Upper lobe of right lung (tissue), 1 donor: ENCODE measurements around the gene SETD1B. TPM values are rescaled to one million over a fixed set of nuclear protein-coding genes. Genes with fewer than 3 reads are reported as not detected.

Source experiments
- ATAC-seq: fragments of 200-7000 bp; cut with Tn5 transposase; one replicate; pipeline ENCODE4 v1.9.1; 2020; ENCODE audit warnings: mild to moderate bottlenecking, moderate library complexity
- DNase-seq: peaks from one replicate; pipeline ENCODE4 v3.0.0-alpha.2; 2020
- H3K27ac ChIP-seq: fragments of 200-600 bp; one replicate; pipeline ENCODE4 v1.8.0; 2022
- H3K27me3 ChIP-seq: fragments of 200-600 bp; one replicate; pipeline ENCODE4 v1.8.0; 2022; ENCODE audit warnings: mild to moderate bottlenecking
- H3K36me3 ChIP-seq: fragments of 200-600 bp; one replicate; pipeline ENCODE4 v1.8.0; 2022
- H3K4me1 ChIP-seq: fragments of 200-600 bp; one replicate; pipeline ENCODE4 v1.8.0; 2022
- H3K4me3 ChIP-seq: fragments of 200-600 bp; one replicate; pipeline ENCODE4 v1.8.0; 2022; ENCODE audit warnings: mild to moderate bottlenecking
- H3K9me3 ChIP-seq: fragments of 200-600 bp; one replicate; pipeline ENCODE4 v1.8.0; 2022
- CTCF ChIP-seq: fragments of 200-600 bp; IDR thresholded peaks from one replicate; pipeline ENCODE4 v1.8.0; 2022; ENCODE audit warnings: antibody characterized with exemption
- intact Hi-C: fragments of 100-400 bp; cut with DNase I; formaldehyde crosslinking; loops from one replicate; pipeline ENCODE4 v1.11.0; 2022
- total RNA-seq: library from RNA; stranded (reverse); fragmentation: NEBNext Ultra II Directional; extraction: Animal tissue kit (Norgen Biotek cat#: 25700); gene quantifications from one replicate; pipeline ENCODE4 v1.2.1, GENCODE V29; 2021
- donor health status: DM: no; HTN: yes; CAD: no; lungs with severe emphysema.

The SETD1B gene
- total RNA-seq, 1 donor from 2014 or later, result 18.4 TPM

GRCh38 chr12:121806546-121807423 lies 3.0 kb downstream of the SETD1B start:
- DNase-seq (no peak), ATAC-seq (no peak)
- intact Hi-C loops, result no loop called here
- Histone ChIP-seq H3K9me3 (no peaks in the 10 kb centered on the region), H3K27ac (peak overlapping the region; percentile 42), H3K4me3 (peak overlapping the region; percentile 71), H3K36me3 (peaks cover 43% of the 10 kb centered on the region), H3K4me1 (peaks cover 39% of the 10 kb centered on the region), H3K27me3 (no peaks in the 10 kb centered on the region)
- TF ChIP-seq CTCF, result no peak

GRCh38 chr12:121807642-121808347 lies 4.0 kb downstream of the SETD1B start:
- intact Hi-C loops, result no loop called here
- H3K27me3 ChIP-seq, result no peaks in the 10 kb centered on the region
- H3K9me3 ChIP-seq, result no peaks in the 10 kb centered on the region
- DNase-seq (no peak), ATAC-seq (no peak)
- no peak overlapping the region for H3K4me3 ChIP-seq
- no peak for TF ChIP-seq CTCF
- H3K36me3 ChIP-seq, result peaks cover 43% of the 10 kb centered on the region
- H3K27ac ChIP-seq, result no peak overlapping the region
- peaks cover 47% of the 10 kb centered on the region for H3K4me1 ChIP-seq

GRCh38 chr12:121808623-121809022 lies 4.8 kb downstream of the SETD1B start:
- peaks cover 43% of the 10 kb centered on the region for H3K36me3 ChIP-seq
- no peaks in the 10 kb centered on the region for H3K9me3 ChIP-seq
- H3K4me3 ChIP-seq, result no peak overlapping the region
- no peaks in the 10 kb centered on the region for H3K27me3 ChIP-seq
- no peak for TF ChIP-seq CTCF
- H3K27ac ChIP-seq, result no peak overlapping the region
- ATAC-seq (no peak), DNase-seq (no peak)
- intact Hi-C loops, result no loop called here
- H3K4me1 ChIP-seq, result peaks cover 55% of the 10 kb centered on the region

- H3K9me3 ChIP-seq, result no peaks in the 10 kb centered on the region
- peaks cover 57% of the 10 kb centered on the region for H3K4me1 ChIP-seq
- DNase-seq, result no peak
- TF ChIP-seq CTCF, result no peak
- H3K27me3 ChIP-seq, result no peaks in the 10 kb centered on the region
- peaks cover 47% of the 10 kb centered on the region for H3K36me3 ChIP-seq
- no peak overlapping the region for H3K27ac ChIP-seq
- H3K4me3 ChIP-seq, result no peak overlapping the region
- intact Hi-C loops, result no loop called here
- ATAC-seq, result no peak
Observed at GRCh38 chr12:121809712-121810116, 5.9 kb downstream of the SETD1B start.

- Histone ChIP-seq H3K4me3 (no peak overlapping the region), H3K27ac (no peak overlapping the region), H3K4me1 (peaks cover 56% of the 10 kb centered on the region), H3K27me3 (no peaks in the 10 kb centered on the region), H3K9me3 (no peaks in the 10 kb centered on the region), H3K36me3 (peaks cover 53% of the 10 kb centered on the region)
- TF ChIP-seq CTCF, result no peak
- DNase-seq (no peak), ATAC-seq (no peak)
- intact Hi-C loops, result no loop called here
Observed at GRCh38 chr12:121810234-121810817, 6.5 kb downstream of the SETD1B start.
